HG03108 (cell line): Measurements from ENCODE around the gene CAMK2N2.
A peak's percentile ranks its signal among the peaks of the same experiment; 100 is the strongest.
"Not testable (repeated sequence)": the region's sequence is repeated elsewhere in the genome, so short reads cannot be mapped to it uniquely, and the experiment has no call there.

Experiments
- ATAC-seq: cut with Tn5 transposase; IDR thresholded peaks from one replicate; pipeline ENCODE4 v1.9.1; 2021; ENCODE audit warnings: moderate library complexity; ENCODE audit not compliant: unreplicated experiment

Gene CAMK2N2

DNA sequence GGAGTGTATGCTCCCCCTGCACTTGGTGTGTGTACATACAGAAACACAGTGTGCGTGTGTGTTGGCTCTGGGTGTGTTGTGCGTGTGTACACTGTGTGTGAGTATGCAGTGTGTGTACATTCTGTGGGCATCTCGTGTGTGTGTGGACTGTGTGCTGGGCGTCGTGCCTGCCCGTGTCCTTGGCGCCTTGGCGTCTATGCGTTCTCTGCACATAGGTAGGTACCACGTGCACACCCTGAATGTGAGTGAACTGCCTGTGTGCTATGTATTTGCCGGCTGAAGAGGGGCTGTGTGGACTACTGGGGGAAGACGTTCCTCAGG is 14.0 kb upstream of the CAMK2N2 start:
- ATAC-seq, result no peak

DNA sequence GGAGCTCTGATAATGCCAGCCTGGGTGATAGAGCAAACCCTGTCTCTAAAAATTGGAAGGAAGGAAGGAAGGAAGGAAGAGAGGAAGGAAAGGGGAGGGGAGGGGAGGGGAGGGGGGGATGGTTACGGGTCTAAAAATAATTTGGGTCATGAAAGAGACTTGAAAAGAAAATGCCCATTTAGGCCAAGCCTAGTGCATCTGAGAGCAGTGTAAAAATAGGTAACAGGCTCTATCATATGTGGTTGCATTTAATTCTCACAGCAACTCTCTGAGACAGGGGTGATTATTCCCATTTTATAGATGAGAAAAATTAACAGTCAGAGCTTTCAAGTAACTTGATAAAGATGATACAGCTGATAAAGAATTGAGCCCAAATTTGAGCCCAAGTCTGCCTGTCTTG is 10.9 kb upstream of the CAMK2N2 start:
- no peak for ATAC-seq

DNA sequence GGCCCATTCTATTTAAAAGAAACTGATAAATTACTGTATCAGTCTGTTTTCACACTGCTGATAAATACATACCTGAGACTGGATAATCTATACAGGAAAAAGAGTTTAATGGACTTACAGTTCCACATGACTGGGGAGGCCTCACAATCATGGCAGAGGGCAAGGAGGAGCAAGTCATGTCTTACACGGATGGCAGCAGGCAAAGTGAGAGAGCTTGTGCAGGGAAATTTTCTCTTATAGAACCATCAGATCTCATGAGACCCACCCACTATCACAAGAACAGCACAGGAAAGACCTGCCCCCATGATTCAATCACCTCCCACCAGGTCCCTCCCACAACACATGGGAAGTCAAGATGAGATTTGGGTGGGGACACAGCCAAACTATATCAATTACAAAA is 5.9 kb upstream of the CAMK2N2 start:
- not testable (repeated sequence) for ATAC-seq

DNA sequence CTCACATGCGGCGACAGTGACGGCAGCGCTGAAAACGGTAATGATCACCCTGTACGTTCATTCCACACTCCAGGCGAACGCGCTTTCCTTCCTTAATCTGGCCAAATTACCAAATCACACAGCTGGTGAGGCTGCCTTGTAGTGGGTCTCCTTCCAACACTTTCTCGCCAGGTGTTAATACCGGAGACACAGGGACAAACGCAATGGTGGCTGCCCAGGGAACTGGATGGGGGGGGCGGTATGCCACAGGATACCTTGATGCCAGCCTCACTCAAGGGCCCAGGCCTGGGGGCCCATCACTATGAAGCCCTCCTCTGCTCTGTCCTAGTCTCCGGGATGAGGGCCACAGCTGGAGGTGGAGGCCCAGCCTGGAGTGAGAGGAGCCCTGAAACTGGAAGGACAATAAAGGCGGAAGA is 1.4 kb upstream of the CAMK2N2 start:
- no peak for ATAC-seq

DNA sequence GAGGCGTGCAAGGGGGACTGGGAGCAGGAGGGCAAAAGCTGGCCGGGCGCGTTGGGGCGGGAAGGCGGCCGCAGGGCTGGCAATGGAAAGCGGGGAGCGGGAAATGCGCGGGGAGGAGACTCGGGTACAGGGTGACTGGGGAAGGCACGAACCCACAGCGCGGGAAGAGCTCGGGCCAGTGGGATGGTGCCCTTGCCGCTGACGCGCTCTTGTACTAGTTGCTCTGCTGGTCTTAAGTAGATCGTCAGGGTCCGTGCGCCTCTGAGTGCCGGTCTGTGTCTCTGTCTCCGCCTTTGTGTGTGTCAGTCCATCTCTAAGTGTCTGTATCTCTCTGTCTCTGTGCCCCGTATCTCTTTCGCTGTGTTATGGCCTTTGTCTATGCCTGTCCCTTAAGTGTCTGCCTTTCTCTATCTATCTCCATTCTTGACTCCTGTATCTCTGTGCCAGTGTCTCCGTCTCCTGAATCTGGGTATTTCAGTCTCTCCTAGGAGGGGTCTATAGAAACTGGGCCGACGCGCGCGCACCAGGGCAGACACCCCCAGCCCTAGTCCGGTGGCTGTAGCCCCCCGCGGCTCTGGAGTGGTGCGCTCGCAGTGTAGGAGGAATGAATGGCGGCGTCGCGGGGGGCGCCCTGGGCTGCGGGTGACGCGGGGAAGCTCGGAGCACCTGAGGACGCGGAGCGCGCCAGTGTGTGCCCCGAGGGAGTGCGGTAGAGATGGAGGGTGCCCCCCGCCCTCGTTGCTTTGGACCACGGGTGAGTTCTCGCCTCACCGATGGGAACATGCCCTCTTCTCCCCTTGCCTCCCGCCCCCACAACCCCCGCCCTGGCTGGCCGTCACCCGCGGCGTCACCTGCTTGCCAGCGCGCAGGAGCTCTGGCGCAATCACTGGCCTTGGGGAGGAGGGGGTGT is 756 bp upstream of the CAMK2N2 start:
- ATAC-seq, result no peak

- no peak for ATAC-seq
Observed at GRCh38 chr3:184260724-184261269, 556 bp downstream of the CAMK2N2 start.

DNA sequence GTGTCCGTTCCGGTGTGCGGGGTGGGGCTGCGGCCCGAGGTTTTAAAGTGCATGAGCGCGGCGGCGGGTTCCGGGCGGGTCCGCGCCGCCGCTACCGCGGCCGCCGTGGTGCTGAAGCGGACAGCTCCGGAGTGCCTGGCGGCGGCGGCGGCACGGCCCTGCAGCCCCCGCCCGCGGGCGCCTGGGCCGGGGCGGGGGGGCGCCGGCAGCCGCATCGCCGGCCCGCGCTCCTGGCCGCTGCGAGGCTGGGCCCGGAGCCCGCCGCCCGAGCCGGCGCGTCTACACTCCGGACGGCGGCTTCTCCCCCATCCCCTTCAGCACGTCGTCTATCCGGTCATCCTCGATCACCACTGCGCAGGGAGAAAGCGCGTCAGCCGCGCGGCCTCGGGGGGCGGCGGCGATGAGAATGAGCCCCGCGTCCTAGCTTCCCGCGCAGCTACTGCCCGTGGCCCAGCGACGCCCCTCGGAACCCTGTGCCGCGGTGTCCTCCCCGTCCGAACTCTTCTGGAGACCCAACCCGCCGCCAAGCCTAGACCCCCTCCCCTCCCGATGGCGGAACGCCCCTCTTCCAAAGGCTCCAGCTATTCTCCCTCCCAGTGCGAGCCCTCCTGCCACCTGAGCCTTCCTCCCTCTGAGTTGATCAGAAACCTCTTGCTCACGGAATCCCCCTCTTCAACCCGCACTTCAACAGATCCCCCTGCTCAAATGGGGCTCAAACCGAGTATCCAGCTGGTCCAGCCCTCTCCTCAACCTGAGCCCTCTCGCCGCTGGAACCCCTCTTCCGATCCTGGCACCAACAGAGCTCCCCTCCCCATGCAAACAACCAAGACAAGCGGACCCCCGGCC is 1.3 kb downstream of the CAMK2N2 start:
- ATAC-seq, result no peak

GRCh38 chr3:184259396-184259877 is 1.9 kb downstream of the CAMK2N2 start:
- no peak for ATAC-seq

GRCh38 chr3:184258926-184259325 is 2.4 kb downstream of the CAMK2N2 start:
- no peak for ATAC-seq

- ATAC-seq, result no peak
Observed at GRCh38 chr3:184257083-184257915, 4.1 kb downstream of the CAMK2N2 start.

DNA sequence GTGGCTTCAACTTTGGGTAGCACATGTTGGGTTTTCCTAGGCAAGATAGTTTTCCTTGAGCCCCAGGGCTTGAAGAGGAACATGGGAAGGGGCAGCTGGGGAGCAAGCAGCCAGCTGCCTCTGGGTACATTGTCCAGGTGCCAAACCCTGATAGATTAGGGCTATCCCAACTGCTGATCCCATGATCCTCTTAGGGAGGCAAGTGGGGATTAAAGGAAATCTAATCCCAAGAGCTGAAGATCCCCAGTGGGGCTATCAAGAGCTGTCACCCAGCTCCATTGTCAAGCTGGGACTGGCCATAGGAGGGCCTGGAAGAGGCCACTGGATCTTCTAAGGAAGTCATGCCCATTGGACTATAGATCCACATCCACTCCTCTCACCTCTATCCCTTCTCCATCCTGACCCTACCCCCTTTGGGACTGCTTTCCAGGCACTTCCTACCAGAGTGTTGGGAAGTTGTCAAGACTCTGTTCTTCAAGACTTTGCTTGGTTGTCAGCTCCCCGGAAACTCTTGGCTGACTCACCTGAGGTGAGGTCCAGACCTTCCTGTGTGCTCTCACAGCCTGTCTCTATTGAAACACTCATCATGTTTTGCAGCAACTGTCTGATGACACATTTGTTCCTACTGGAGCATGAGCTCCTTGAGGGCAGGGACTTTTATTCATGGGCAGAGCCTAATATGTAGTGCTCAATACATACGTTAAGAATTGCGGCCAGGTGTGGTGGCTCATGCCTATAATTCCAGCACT is 5.9 kb downstream of the CAMK2N2 start:
- no peak for ATAC-seq

DNA sequence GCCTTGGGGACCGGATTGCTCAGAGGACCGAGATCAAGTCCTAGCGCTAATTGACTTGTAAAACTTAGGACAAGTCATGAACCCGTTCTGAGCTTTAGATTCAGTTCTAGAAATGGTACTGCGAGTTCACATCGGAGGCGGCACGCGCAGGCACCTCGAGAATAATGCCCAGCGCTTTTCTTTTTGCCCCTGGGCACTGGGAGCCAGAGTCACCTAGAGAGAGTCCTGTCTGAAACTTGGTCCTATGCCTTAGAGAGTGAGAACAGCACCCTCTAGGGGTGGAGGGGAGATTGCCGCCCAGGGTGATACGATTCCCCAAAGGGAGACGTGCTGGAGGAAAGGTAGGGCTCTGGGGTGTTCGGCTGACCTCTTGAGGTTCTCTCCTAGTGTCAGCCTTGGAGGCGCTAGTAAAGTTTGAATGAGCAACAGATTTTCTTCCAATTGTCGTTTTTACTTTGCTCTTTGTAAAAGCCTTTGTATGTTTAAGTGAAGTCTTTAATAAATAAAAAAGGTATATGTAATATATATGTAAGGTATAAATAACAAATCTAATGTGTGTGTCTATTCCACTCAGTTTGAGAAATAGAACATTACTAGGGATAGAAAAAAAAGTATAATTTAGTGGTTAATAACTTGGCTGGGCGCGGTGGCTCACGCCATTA is 11.1 kb downstream of the CAMK2N2 start:
- ATAC-seq, result peak; percentile 72

GRCh38 chr3:184249412-184250166 is 11.8 kb downstream of the CAMK2N2 start, which contains the start of gene EEF1AKMT4:
Gene EEF1AKMT4, plus strand, starts transcription at chr3:184249672. Its CDS starts 23 bp downstream, at chr3:184249695.
- peak; percentile 89 for ATAC-seq

GRCh38 chr3:184248454-184249411 is 12.6 kb downstream of the CAMK2N2 start, which contains the start of gene ALG3:
Gene ALG3, minus strand, starts transcription at chr3:184248962. Its CDS starts 22 bp downstream, at chr3:184248940.
- ATAC-seq, result peak; percentile 43

- ATAC-seq, result no peak
Observed at GRCh38 chr3:184242297-184242685, 19.1 kb downstream of the CAMK2N2 start.

DNA sequence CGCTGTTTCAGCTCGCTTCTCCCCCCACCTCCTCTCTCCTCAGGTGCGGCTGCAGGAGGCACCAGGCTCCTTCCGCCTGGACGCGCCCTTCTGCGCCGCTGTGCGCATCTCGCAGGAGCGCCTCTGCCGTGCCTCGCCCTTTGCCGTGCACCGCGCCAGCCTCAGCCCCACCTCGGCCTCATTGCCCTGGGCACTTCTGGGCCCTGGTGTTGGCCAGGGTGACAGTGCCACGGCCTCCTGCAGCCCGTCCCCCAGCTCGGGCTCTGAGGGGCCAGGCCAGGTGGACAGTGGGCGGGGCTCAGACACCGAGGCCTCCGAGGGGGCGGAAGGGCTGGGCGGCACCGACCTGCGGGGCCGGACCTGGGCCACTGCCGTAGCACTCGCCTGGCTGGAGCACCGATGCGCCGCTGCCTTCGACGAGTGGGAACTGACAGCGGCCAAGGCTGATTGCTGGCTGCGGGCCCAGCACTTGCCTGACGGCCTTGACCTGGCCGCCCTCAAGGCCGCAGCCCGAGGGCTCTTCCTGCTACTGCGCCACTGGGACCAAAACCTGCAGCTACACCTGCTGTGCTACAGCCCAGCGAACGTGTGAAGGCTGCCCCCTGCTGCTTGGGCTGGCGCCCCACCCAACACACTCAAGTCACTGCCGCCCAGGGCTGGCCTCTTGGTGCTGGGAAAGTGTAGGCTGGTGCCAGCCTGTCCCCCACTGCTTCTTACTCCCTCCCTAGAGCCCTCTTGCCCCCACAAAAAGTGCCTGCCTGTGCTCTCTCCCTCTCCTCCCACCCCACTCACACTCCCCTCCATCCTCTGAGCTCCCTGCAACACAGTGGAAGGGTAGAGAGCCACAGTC is 19.7 kb downstream of the CAMK2N2 start:
- ATAC-seq, result no peak

DNA sequence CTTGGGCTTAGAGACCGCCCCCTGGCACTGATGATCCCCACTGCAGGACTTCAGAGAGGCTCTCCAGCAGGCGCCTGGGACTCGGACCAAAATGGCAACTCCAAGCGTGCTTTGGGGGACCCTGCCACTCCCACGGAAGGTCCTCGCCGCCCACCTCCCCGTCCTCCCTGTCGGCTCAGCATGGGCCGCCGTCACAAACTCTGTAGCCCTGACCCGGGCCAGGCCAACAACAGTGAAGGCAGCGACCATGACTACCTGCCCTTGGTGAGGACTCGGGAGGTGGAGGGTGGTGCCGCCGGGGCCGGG is 20.3 kb downstream of the CAMK2N2 start:
- ATAC-seq, result no peak
